H1 (cell line): Measurements from ENCODE around the gene PLXNB2. TPM values are rescaled to one million over a fixed set of nuclear protein-coding genes. Genes with fewer than 3 reads are reported as not detected.

Experiments used
- CTCF ChIA-PET: fragments of 300-600 bp; sonication (Branson Sonifier 250); formaldehyde crosslinking; loops from one replicate; lab custom pipeline; 2021; ENCODE audit not compliant: partially characterized antibody; lab: Charles Lee
- POLR2A ChIA-PET: fragments of 300-600 bp; sonication (Branson Sonifier 250); formaldehyde crosslinking; loops from one replicate; lab custom pipeline; 2021; ENCODE audit warnings: inconsistent platforms; ENCODE audit not compliant: partially characterized antibody; lab: Charles Lee
- DNase-seq, 2 experiments: peaks; one replicate each; pipeline versions ENCODE4 v3.0.0 to v3.0.0-alpha.2; 2010 to 2022; ENCODE audit warnings: low spot score in 2 of 2, low read depth in 1 of 2, mixed read lengths in 1 of 2
- FAIRE-seq: peaks from 2 replicates; lab custom pipeline; 2011; peaks lifted over from hg19 to GRCh38; lab: Jason Lieb, UNC
- H2AFZ ChIP-seq: 2 replicates; pipeline ENCODE4 v1.8.1; 2012; ENCODE audit warnings: low read length, inconsistent platforms
- H2AK5ac ChIP-seq: 2 replicates; pipeline ENCODE4 v1.6.1; 2013; ENCODE audit warnings: low read depth, low read length
- H2BK120ac ChIP-seq: replicated peaks from 2 replicates; pipeline ENCODE3; 2013; ENCODE audit warnings: low read depth, low read length, inconsistent platforms
- H2BK12ac ChIP-seq: 2 replicates; pipeline ENCODE4 v1.6.1; 2013; ENCODE audit warnings: low read depth, low read length
- H2BK15ac ChIP-seq: 2 replicates; pipeline ENCODE4 v1.6.1; 2013; ENCODE audit warnings: low read length
- H2BK20ac ChIP-seq: 2 replicates; pipeline ENCODE4 v1.6.1; 2013; ENCODE audit warnings: low read length
- H2BK5ac ChIP-seq: 2 replicates; pipeline ENCODE4 v1.6.1; 2013; ENCODE audit warnings: low read depth, low read length
- H3K14ac ChIP-seq: 2 replicates; pipeline ENCODE4 v1.6.1; 2013; ENCODE audit warnings: inconsistent platforms; ENCODE audit not compliant: insufficient read length
- H3K18ac ChIP-seq: 2 replicates; pipeline ENCODE4 v1.6.1; 2013; ENCODE audit warnings: low read length; ENCODE audit errors: extremely low read depth
- H3K23ac ChIP-seq: 2 replicates; pipeline ENCODE4 v1.6.1; 2013; ENCODE audit warnings: inconsistent platforms; ENCODE audit not compliant: insufficient read length
- H3K23me2 ChIP-seq: 2 replicates; pipeline ENCODE4 v1.6.1; 2013; ENCODE audit warnings: low read depth, low read length
- H3K27ac ChIP-seq: 2 replicates; pipeline ENCODE4 v1.6.1; 2011; ENCODE audit warnings: low read depth, low read length, inconsistent platforms
- H3K27me3 ChIP-seq, 4 experiments: replicated peaks in 1 of 4; 1 replicate in 1 of 4; 2 replicates in 3 of 4; pipeline versions ENCODE4 v1.6.1 to v1.8.1; 2011 to 2013; ENCODE audit warnings: low read length in 3 of 4, mild to moderate bottlenecking in 3 of 4, inconsistent platforms in 2 of 4, mixed read lengths in 2 of 4, moderate library complexity in 1 of 4; ENCODE audit not compliant: control insufficient read depth in 3 of 4, insufficient read depth in 3 of 4; ENCODE audit errors: extremely low read depth in 1 of 4
- H3K36me3 ChIP-seq, 4 experiments: 2 replicates each; pipeline versions ENCODE4 v1.6.1 to v1.8.1; 2011 to 2013; ENCODE audit warnings: mild to moderate bottlenecking in 4 of 4, low read length in 3 of 4, moderate library complexity in 2 of 4, control low read depth in 1 of 4, inconsistent platforms in 1 of 4; ENCODE audit not compliant: insufficient read depth in 4 of 4, control insufficient read depth in 2 of 4
- H3K4ac ChIP-seq: replicated peaks from 2 replicates; pipeline ENCODE3; 2013; ENCODE audit warnings: low read length, low read depth, mixed read lengths, inconsistent platforms; ENCODE audit not compliant: insufficient read length
- H3K4me1 ChIP-seq, 4 experiments: replicated peaks in 1 of 4; 1 replicate in 1 of 4; 2 replicates in 3 of 4; pipeline versions ENCODE4 v1.6.1 to v1.8.1; 2011 to 2013; ENCODE audit warnings: low read length in 3 of 4, inconsistent platforms in 2 of 4, mixed read lengths in 1 of 4; ENCODE audit not compliant: insufficient read depth in 4 of 4, control insufficient read depth in 3 of 4
- H3K4me2 ChIP-seq, 2 experiments: 2 replicates each; pipeline versions ENCODE4 v1.6.1 to v1.8.1; 2011 to 2013; ENCODE audit warnings: low read depth in 2 of 2, low read length in 2 of 2, control low read depth in 1 of 2, inconsistent platforms in 1 of 2, mild to moderate bottlenecking in 1 of 2; ENCODE audit not compliant: insufficient read depth in 1 of 2
- H3K4me3 ChIP-seq, 4 experiments: fragments of 200-600, 300-600 bp in 1 of 4; sonication (generic), shearing (Covaris generic), sonication (Bioruptor Twin) in 1 of 4; 2 replicates each; pipeline versions ENCODE4 v1.5.1 to v1.8.1; 2011 to 2016; ENCODE audit warnings: low read length in 4 of 4, low read depth in 3 of 4, control low read depth in 2 of 4, inconsistent platforms in 2 of 4, mild to moderate bottlenecking in 2 of 4, mixed read lengths in 1 of 4, moderate library complexity in 1 of 4; ENCODE audit not compliant: insufficient read depth in 2 of 4; ENCODE audit errors: extremely low read depth in 1 of 4
- H3K56ac ChIP-seq: replicated peaks from 2 replicates; pipeline ENCODE3; 2013; ENCODE audit warnings: low read depth, mild to moderate bottlenecking, mixed read lengths, low read length, inconsistent platforms; ENCODE audit not compliant: insufficient read length
- H3K79me1 ChIP-seq: 2 replicates; pipeline ENCODE4 v1.6.1; 2013; ENCODE audit warnings: low read depth, low read length, control low read depth
- H3K79me2 ChIP-seq, 2 experiments: 2 replicates each; pipeline versions ENCODE4 v1.6.1 to v1.8.1; 2012 to 2013; ENCODE audit warnings: low read length in 2 of 2, mild to moderate bottlenecking in 2 of 2, inconsistent platforms in 1 of 2; ENCODE audit not compliant: insufficient read depth in 2 of 2, control insufficient read depth in 1 of 2
- H3K9ac ChIP-seq, 4 experiments: replicated peaks in 1 of 4; 1 replicate in 1 of 4; 2 replicates in 3 of 4; pipeline versions ENCODE4 v1.6.1 to v1.8.1; 2011 to 2013; ENCODE audit warnings: low read depth in 3 of 4, low read length in 3 of 4, control low read depth in 2 of 4, mild to moderate bottlenecking in 2 of 4, moderate library complexity in 2 of 4, inconsistent platforms in 1 of 4; ENCODE audit errors: extremely low read depth in 1 of 4
- H3K9me3 ChIP-seq, 2 experiments: 2 replicates each; pipeline versions ENCODE4 v1.6.1 to v1.8.1; 2012 to 2013; ENCODE audit warnings: mild to moderate bottlenecking in 2 of 2, moderate library complexity in 2 of 2, control low read depth in 1 of 2, inconsistent platforms in 1 of 2, low read depth in 1 of 2, low read length in 1 of 2, mixed read lengths in 1 of 2; ENCODE audit not compliant: insufficient read depth in 2 of 2
- H4K20me1 ChIP-seq, 2 experiments: replicated peaks in 1 of 2; 2 replicates each; pipeline versions ENCODE3 to v1.8.1; 2011 to 2013; ENCODE audit warnings: inconsistent platforms in 2 of 2, low read length in 2 of 2, mild to moderate bottlenecking in 1 of 2; ENCODE audit not compliant: insufficient read depth in 2 of 2, control insufficient read depth in 1 of 2
- H4K5ac ChIP-seq: 2 replicates; pipeline ENCODE4 v1.6.1; 2013; ENCODE audit warnings: low read length, low read depth, mixed read lengths, inconsistent platforms; ENCODE audit not compliant: insufficient read length
- H4K8ac ChIP-seq: 2 replicates; pipeline ENCODE4 v1.8.0; 2013; ENCODE audit warnings: mild to moderate bottlenecking, moderate library complexity, low read length, inconsistent platforms; ENCODE audit not compliant: insufficient read depth; ENCODE audit errors: extremely low read depth
- H4K91ac ChIP-seq: replicated peaks from 2 replicates; pipeline ENCODE3; 2013; ENCODE audit warnings: low read length, mixed read lengths, inconsistent platforms; ENCODE audit not compliant: insufficient read length
- WGBS, 2 experiments: shearing (Covaris generic) in 1 of 2; methylation state at CpG; one replicate each; pipeline versions ENCODE4 v1.1.6 to v1.1.7; 2013 to 2015; ENCODE audit warnings: low lambda C conversion rate in 2 of 2, mixed read lengths in 2 of 2, inconsistent platforms in 1 of 2, low coverage in 1 of 2, missing lambda C conversion rate in 1 of 2; ENCODE audit not compliant: insufficient replicate concordance in 2 of 2, insufficient coverage in 1 of 2, insufficient read length in 1 of 2; ENCODE audit errors: extremely low coverage in 1 of 2, missing lambda C conversion rate in 1 of 2; 5-methylcytosine and 5-hydroxymethylcytosine counted together
- polyA plus RNA-seq, 7 experiments: library from polyadenylated mRNA; depleted of rRNA in 3 of 7; stranded (reverse) in 5 of 7; unstranded in 2 of 7; fragments of >200 nt in 5 of 7; fragments of 200-250 nt in 2 of 7; gene quantifications; 1 replicate in 5 of 7; 2 replicates in 1 of 7; 4 replicates in 1 of 7; pipeline versions ENCODE4 v1.2.1 to v1.2.3, GENCODE V29; 2011 to 2013; ENCODE audit warnings: missing spikeins in 2 of 7, mixed read lengths in 2 of 7
- total RNA-seq: library from RNA; stranded (reverse); fragmentation: NEBNext Ultra II Directional; extraction: Animal tissue kit (Norgen Biotek cat#: 25700); gene quantifications from 2 replicates; pipeline ENCODE4 v1.2.1, GENCODE V29; 2021

The PLXNB2 gene
- total and polyA plus RNA-seq, 2 of the 8 experiments (the other 6 are each of a cell fraction or from before 2014, with no cell fraction given) = 58.3 to 92.8 TPM

DNA sequence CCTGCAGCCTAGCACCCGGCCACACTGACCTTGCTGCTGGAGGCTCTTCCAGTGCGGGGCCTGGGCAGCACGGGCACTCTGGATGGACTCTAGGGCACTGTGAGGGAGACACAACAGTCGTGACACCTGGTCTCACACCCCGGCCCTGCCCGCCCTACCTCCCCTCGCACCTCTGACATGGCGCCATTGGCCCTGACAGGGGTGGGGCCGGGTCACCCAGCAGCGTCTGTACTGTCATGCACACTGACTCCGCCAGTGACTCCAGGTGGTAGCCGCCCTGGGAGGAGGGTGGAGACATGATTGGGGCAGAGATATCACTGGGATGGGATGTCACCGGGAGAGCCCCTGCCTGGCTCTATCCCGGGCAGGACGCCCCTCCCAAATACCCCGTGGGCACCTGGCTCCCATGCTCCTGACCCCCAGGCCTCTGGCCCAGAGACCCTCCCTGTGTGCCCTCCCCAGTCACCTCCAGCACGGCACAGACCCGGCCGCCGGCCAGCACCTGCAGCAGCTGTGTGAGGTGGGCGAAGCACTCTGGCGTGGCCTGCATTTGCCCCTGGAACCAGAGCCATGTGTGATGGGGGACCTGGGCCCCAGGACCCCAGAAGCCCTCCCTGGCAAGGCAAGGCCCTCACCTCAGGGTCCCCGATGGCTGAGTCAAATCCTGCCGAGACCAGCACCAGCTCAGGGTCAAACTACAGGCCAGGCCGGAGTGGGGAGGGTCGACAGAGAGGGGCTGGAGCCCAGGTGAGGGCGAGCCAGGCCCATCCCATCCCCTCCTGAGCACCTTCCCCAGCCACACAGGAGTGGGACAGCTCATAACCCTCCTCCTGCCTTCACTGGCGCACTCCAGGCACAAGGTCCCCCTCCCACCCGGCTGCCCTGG lies 59.0 kb downstream of the PLXNB2 start:
- H3K23me2 ChIP-seq = peaks cover 24% of the 10 kb centered on the region
- peak overlapping the region in 1 of 2 experiments; percentile 28; a peak in 1 of 4 replicates for H3K4me2 ChIP-seq
- CTCF ChIA-PET = interaction anchor here (0.6 to 1.6 kb wide), 9 partner anchors 7 to 277 kb away, joined by 3 to 4 read pairs (median 3); partner anchors contain the start of gene SCO2
- H2BK120ac ChIP-seq = no peak overlapping the region
- H3K4ac ChIP-seq = no peak overlapping the region
- peaks cover 13% of the 10 kb centered on the region for H3K79me1 ChIP-seq
- no peak overlapping the region for H2BK5ac ChIP-seq
- H4K8ac ChIP-seq = peak overlapping the region; percentile 57
- H3K36me3 ChIP-seq = no peaks in the 10 kb centered on the region
- no peaks in the 10 kb centered on the region for H3K9me3 ChIP-seq
- no peak overlapping the region for H2AK5ac ChIP-seq
- no peak overlapping the region for H2BK15ac ChIP-seq
- 0 out of 2 replicates have a peak overlapping the region, but pooled peaks have one; percentile 9 for H2BK12ac ChIP-seq
- no peak overlapping the region for H3K56ac ChIP-seq
- no peak overlapping the region for H3K14ac ChIP-seq
- H4K5ac ChIP-seq = no peak overlapping the region
- DNase-seq (no peak), FAIRE-seq (no peak)
- H4K91ac ChIP-seq = no peak overlapping the region
- H3K27me3 ChIP-seq = no peaks in the 10 kb centered on the region
- peaks cover 4 to 12% of the 10 kb centered on the region in 2 experiments; a peak in 3 of 4 replicates for H3K79me2 ChIP-seq
- peak overlapping the region in 2 of 4 experiments; percentile 20 to 38; a peak in 1 of 7 replicates for H3K9ac ChIP-seq
- no peak overlapping the region for H2AFZ ChIP-seq
- H3K4me3 ChIP-seq = no peak overlapping the region
- POLR2A ChIA-PET = interaction anchor here (0.6 to 2.6 kb wide), 6 partner anchors 13 to 495 kb away, joined by 3 to 7 read pairs (median 4); partner anchors contain the start of genes MAPK12 and MLC1
- no peak overlapping the region for H2BK20ac ChIP-seq
- H3K4me1 ChIP-seq = peaks cover 0 to 26% (median 20%) of the 10 kb centered on the region in 4 experiments; a peak in 6 of 7 replicates
- peaks cover 2 to 23% of the 10 kb centered on the region in 2 experiments for H4K20me1 ChIP-seq
- WGBS, 2 experiments = 91% methylated on average over 23 of the region's 29 CpGs; no CpG with 5 or more reads in 1 of the 2 experiments
- H3K27ac ChIP-seq = no peak overlapping the region
- H3K18ac ChIP-seq = no peak overlapping the region
- H3K23ac ChIP-seq = no peak overlapping the region
